Mucosa of descending colon (tissue), 3 donors: ENCODE measurements around the gene FN3KRP. TPM values are rescaled to one million over a fixed set of nuclear protein-coding genes. Genes with fewer than 3 reads are reported as not detected.

Source experiments
- ATAC-seq: fragments of 200-7000 bp; cut with Tn5 transposase; one replicate; pipeline ENCODE4 v1.9.1; 2020; ENCODE audit warnings: mild to moderate bottlenecking, moderate library complexity
- DNase-seq, 3 donors: peaks; one replicate each; pipeline ENCODE4 v3.0.0-alpha.2; 2020
- H3K36me3 ChIP-seq: fragments of 200-600 bp; one replicate; pipeline ENCODE4 v1.8.0; 2021; ENCODE audit warnings: low read depth, mild to moderate bottlenecking
- H3K4me1 ChIP-seq: fragments of 200-600 bp; one replicate; pipeline ENCODE4 v1.8.0; 2021; ENCODE audit warnings: low read depth, mild to moderate bottlenecking
- H3K4me3 ChIP-seq: fragments of 200-600 bp; one replicate; pipeline ENCODE4 v1.8.0; 2021; ENCODE audit warnings: mild to moderate bottlenecking
- H3K9me3 ChIP-seq: fragments of 200-600 bp; one replicate; pipeline ENCODE4 v1.8.0; 2021; ENCODE audit warnings: mild to moderate bottlenecking
- intact Hi-C, 2 donors: fragments of 100-400 bp; cut with DNase I in 1 of 2; cut with micrococcal nuclease in 1 of 2; formaldehyde crosslinking; loops; one replicate each; pipeline versions ENCODE4 v1.11.0 to v1.11.1; 2022; cut with DNase I, micrococcal nuclease
- total RNA-seq, 3 donors: library from RNA; stranded (reverse); fragmentation: NEBNext Ultra II Directional in 2 of 3; extraction: Animal tissue kit (Norgen Biotek cat#: 25700) in 2 of 3; gene quantifications; one replicate each; pipeline versions ENCODE4 v1.2.1 to v1.2.4, GENCODE V29; 2021 to 2023
- TF ChIP-seq, protein P1 (sequence below): fragments of 200-600 bp; IDR thresholded peaks from one replicate; pipeline ENCODE4 v1.8.0; 2022; ENCODE audit warnings: antibody characterized with exemption, mild to moderate bottlenecking
- donor health status: DM: no; HTN: no; CAD: no; lungs with moderate emphysema.
- donor health status: DM: no; HTN: no; CAD: no.
- donor health status: DM: no; HTN: yes; CAD: no.

The FN3KRP gene
- total RNA-seq, 3 donors from 2014 or later = 30.8 to 36.1 (median 34.8) TPM

DNA sequence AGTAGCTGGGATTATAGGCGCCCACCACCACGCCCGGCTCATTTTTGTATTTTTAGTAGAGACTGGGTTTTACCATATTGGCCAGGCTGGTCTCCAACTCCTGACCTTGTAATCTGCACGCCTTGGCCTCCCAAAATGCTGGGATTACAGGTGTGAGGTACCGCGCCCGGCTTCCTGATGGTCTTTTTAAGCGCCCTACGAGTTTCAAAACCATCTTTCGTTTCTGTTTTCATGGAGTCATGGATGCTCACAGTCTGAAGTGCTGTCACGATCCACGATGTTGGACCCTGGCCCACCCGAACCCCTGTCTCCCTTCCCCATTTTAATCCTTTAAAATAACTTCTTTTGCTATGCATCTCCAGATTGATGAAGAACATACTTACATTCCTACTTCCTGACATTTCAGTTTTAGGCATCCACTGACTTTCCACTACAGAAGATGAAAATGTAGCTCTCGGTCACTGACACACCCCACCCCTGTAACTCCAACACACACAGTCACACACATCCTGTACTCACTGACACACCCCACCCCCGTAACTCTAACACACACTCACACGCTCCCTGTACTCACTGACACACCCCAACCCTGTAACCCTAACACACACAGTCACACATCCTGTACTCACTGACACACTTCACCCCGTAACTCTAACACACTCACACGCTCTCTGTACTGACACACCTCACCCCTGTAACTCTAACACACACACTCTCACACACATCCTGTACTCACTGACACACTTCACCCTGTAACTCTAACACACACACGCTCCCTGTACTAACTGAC is 45.6 kb upstream of the FN3KRP start:
- intact Hi-C loops = no loop called here
- TF ChIP-seq, protein P1, sequence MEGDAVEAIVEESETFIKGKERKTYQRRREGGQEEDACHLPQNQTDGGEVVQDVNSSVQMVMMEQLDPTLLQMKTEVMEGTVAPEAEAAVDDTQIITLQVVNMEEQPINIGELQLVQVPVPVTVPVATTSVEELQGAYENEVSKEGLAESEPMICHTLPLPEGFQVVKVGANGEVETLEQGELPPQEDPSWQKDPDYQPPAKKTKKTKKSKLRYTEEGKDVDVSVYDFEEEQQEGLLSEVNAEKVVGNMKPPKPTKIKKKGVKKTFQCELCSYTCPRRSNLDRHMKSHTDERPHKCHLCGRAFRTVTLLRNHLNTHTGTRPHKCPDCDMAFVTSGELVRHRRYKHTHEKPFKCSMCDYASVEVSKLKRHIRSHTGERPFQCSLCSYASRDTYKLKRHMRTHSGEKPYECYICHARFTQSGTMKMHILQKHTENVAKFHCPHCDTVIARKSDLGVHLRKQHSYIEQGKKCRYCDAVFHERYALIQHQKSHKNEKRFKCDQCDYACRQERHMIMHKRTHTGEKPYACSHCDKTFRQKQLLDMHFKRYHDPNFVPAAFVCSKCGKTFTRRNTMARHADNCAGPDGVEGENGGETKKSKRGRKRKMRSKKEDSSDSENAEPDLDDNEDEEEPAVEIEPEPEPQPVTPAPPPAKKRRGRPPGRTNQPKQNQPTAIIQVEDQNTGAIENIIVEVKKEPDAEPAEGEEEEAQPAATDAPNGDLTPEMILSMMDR = no peak
- Histone ChIP-seq H3K4me1 (peaks cover 22% of the 10 kb centered on the region), H3K9me3 (no peaks in the 10 kb centered on the region), H3K36me3 (no peaks in the 10 kb centered on the region), H3K4me3 (no peak overlapping the region)
- DNase-seq = peak in 2 of 3 donors; percentile 15 to 22
- ATAC-seq = no peak

DNA sequence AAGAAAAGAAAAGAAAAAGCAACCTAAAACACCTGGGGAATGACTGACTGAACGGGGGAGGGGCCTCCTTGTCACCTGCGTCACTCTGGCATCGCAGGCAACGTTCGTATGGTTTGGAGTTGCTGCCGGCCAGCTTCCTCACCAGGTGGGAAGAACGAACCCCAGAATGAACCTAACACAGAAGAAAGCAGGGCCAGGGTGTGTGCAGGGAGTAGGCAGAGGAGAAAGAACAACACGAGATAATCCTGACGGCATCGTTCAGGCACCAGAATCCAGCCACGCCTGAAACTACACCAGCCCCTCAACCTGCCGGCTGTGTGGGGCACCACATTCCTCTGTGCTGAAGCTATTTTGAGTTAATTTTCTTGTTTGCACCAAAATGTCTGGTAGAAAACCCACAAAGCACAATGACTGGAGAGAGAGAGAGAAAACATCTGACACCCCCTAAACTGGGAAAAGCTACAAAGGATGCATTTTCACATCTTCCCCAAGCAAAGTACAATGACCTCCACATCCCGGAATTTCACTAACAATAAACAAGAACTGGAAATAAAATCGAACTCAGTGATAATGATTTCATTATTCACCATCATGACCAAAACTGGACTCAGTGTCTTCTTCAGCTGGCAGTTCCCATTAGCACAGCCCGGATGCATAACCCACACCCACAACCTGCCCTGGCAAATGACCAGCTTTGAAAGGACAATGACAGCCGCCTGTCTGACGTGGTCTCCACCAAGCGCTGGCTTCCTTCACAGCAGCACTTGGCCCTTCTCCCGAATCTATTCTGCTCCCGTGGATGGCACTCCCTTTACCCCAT is 41.6 kb upstream of the FN3KRP start:
- ATAC-seq (peak; percentile 68), DNase-seq (peak in 2 of 3 donors; percentile 23 to 37)
- no peak overlapping the region for H3K4me3 ChIP-seq
- H3K9me3 ChIP-seq = no peaks in the 10 kb centered on the region
- intact Hi-C loops = no loop called here
- H3K4me1 ChIP-seq = peaks cover 24% of the 10 kb centered on the region
- TF ChIP-seq, protein P1 = no peak
- no peaks in the 10 kb centered on the region for H3K36me3 ChIP-seq

DNA sequence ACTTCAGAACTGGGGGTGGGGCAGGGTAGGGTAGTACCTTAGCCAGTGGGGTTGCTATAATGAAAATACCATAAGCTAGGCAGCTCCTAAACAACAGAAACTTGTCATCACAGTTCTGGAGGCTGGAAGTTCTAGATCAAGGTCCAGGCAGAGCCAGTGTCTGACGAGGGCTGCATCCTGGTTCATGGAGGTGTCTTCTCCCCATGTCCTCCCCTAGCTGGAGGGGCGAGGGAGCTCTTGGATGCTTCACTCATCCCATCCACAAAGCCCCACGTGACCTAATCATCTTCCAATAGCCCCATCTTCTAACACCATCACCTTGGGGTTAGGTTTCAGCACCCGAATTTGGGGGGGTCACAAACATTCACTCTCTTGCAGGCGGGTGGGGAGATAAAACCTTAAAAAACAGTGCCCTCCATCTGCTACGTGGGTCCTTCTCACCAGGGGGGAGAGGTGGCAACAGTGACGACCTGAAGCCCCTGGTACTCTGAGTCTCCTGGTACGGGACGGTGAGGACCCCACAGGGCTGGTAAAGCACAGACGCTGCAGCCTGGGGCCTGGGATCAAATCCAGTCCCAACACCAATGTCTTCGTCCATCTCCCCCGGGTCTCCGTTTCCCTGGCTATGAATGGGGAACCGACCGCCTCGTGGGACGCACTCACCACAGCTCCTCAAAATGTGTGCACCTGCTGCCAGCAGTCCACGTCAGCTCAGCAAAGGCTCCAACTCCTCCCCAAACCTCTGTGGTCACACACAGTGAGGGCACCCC is 40.8 kb upstream of the FN3KRP start:
- no peaks in the 10 kb centered on the region for H3K9me3 ChIP-seq
- intact Hi-C loops = no loop called here
- H3K4me3 ChIP-seq = no peak overlapping the region
- H3K4me1 ChIP-seq = peaks cover 24% of the 10 kb centered on the region
- TF ChIP-seq, protein P1 = no peak
- DNase-seq (peak in 1 of 3 donors; percentile 43), ATAC-seq (no peak)
- H3K36me3 ChIP-seq = no peaks in the 10 kb centered on the region

DNA sequence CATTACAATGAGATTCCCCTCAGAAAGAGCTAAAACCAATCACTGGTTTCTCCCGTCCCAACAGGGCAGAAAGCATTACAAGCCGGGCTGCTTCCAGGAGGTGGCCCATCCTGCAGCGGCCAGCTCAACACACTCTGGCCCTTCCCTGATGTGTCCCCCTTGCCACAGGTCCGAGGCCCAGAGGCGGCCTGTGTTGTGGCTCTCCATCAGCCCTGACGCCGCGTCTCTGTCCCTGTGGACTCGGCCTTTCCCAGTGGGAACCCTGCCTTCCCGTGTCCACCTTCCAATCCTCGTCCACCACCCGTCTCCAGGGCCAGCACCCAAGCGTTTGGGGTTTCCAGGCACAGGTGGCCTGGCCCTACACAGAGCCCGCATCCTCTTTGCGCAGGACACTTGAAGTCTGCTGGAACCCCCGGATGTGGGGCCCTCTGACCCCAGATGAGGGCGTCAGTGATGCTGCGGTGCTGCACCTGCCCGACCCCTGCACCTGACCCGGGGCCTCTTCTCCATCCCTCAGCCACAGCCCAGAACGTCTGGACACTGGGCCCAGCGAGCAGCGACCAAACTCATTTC is 39.1 kb upstream of the FN3KRP start:
- no peak for ATAC-seq
- Histone ChIP-seq H3K9me3 (peaks cover 6% of the 10 kb centered on the region), H3K4me3 (no peak overlapping the region), H3K36me3 (no peaks in the 10 kb centered on the region), H3K4me1 (peaks cover 23% of the 10 kb centered on the region)
- intact Hi-C loops = no loop called here
- peak in 2 of 3 donors; percentile 25 to 40 for DNase-seq
- TF ChIP-seq, protein P1 = no peak

DNA sequence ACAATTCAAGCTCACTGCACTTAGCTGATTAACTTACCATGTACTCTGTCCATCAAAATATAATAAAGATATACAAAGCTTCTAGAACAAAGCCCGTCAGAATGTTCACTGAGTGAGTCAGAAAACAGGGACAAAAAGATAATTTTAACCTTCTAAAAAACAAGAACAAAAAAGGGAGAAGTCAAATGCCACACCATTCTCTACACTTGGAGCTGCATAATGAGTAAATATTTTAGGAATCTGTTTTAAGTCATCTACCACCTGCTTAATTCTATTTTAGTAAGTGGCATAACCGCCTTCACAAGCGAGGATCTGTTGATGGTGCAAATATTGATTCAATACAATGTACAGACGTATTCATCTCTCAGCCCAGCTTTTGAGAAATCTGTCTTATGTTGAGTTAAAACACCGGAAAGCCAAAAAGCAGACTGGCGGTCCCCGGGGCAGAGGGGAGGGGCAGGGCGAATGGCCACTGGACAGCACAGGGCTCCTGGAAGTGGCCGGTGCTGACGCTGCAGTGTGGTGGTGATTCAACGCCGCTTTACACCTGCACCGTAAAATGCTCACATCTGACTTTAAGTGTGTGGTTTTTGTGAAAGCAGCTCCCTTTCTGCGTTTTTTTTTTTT is 38.1 kb upstream of the FN3KRP start:
- no peak for ATAC-seq
- H3K9me3 ChIP-seq = peaks cover 6% of the 10 kb centered on the region
- peaks cover 19% of the 10 kb centered on the region for H3K4me1 ChIP-seq
- intact Hi-C loops = no loop called here
- peak in 2 of 3 donors; percentile 24 to 31 for DNase-seq
- H3K4me3 ChIP-seq = no peak overlapping the region
- TF ChIP-seq, protein P1 = no peak
- H3K36me3 ChIP-seq = no peaks in the 10 kb centered on the region
